ENCODE measurements around the gene PTPRJ. TPM values are rescaled to one million over a fixed set of nuclear protein-coding genes. Genes with fewer than 3 reads are reported as not detected.

Gene PTPRJ
- total and polyA plus RNA-seq, 9 of the 15 experiments (the other 6 are each of a cell fraction or from before 2014, with no cell fraction given): 0.56 to 10.7 (median 4.8) TPM

DNA sequence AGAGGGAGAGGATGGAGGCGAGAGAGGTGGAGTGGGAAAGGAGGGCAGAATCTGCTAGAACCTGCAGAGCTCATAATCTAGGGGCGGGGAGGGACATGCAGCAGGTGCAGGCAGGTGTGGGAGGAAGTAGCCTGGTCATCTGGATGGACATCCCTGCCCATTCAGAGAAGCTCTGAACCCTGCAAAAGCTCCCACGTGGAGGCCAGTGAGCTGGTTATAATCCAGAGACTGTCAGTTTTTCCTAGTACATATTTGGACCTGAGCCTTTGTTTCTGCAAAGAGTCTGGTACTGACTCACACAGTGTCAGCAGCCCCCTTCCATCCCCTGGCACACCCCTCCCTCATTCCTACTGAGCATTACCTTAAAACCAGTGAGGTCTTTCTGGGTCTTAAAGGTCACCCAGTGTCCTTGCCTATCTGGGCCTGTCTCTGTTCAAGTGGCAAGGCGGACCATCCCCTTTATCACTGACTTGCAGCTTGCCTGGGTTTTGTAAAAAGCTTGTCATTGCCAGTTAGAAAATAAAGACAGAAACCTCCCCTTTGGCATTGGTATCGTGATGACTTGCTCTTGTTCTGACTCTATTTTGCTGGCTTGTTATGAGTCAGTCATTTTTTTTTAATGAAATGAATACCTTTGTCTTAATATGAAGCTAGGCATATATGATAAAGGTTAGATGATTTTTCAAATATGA lies 26.1 kb downstream of the PTPRJ start (continued):
- no peak for TF ChIP-seq ZNF280B (CRISPR knock-in tag; IDR thresholded peaks at IDR 0.05)
- TF ChIP-seq SLC30A9 (CRISPR knock-in tag; IDR thresholded peaks at IDR 0.05): no peak
- TF ChIP-seq TCFL5 (CRISPR knock-in tag; conservative IDR thresholded peaks at IDR 0.05): no peak
- TF ChIP-seq MYNN (IDR thresholded peaks at IDR 0.05): peak; percentile 58; the same call in 1 of the 2 replicates
- TF ChIP-seq MYNN (CRISPR knock-in tag; IDR thresholded peaks at IDR 0.05): no peak
- 0 out of 2 replicates have a peak, but pooled peaks have one; percentile 38 for TF ChIP-seq HMBOX1 (IDR thresholded peaks at IDR 0.05)
- TF ChIP-seq, protein P1, sequence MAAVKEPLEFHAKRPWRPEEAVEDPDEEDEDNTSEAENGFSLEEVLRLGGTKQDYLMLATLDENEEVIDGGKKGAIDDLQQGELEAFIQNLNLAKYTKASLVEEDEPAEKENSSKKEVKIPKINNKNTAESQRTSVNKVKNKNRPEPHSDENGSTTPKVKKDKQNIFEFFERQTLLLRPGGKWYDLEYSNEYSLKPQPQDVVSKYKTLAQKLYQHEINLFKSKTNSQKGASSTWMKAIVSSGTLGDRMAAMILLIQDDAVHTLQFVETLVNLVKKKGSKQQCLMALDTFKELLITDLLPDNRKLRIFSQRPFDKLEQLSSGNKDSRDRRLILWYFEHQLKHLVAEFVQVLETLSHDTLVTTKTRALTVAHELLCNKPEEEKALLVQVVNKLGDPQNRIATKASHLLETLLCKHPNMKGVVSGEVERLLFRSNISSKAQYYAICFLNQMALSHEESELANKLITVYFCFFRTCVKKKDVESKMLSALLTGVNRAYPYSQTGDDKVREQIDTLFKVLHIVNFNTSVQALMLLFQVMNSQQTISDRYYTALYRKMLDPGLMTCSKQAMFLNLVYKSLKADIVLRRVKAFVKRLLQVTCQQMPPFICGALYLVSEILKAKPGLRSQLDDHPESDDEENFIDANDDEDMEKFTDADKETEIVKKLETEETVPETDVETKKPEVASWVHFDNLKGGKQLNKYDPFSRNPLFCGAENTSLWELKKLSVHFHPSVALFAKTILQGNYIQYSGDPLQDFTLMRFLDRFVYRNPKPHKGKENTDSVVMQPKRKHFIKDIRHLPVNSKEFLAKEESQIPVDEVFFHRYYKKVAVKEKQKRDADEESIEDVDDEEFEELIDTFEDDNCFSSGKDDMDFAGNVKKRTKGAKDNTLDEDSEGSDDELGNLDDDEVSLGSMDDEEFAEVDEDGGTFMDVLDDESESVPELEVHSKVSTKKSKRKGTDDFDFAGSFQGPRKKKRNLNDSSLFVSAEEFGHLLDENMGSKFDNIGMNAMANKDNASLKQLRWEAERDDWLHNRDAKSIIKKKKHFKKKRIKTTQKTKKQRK (IDR thresholded peaks at IDR 0.05; ENCODE audit: borderline replicate concordance, low read depth, low read length): no peak
- no peak for TF ChIP-seq KAT7 (CRISPR knock-in tag; IDR thresholded peaks at IDR 0.05; ENCODE audit: borderline replicate concordance)
- 0 out of 2 replicates have a peak, but pooled peaks have one; percentile 39 for TF ChIP-seq SMARCA4 (IDR thresholded peaks at IDR 0.05)
- TF ChIP-seq SOX6 (IDR thresholded peaks at IDR 0.05): peak; percentile 57; the same call in 1 of the 2 replicates
- no peak for TF ChIP-seq BHLHE40 (IDR thresholded peaks at IDR 0.05; ENCODE audit: low read length)
- TF ChIP-seq TAL1 (IDR thresholded peaks at IDR 0.05): peak; percentile 75
- TF ChIP-seq EP300 (IDR thresholded peaks at IDR 0.05; ENCODE audit: low read length): peak; percentile 59; the same call in 1 of the 2 replicates
- TF ChIP-seq MAFK (IDR thresholded peaks at IDR 0.05; ENCODE audit: low read length): peak; percentile 31; the same call in 1 of the 2 replicates

All from K562 (cell line).